Tibial artery (tissue), 4 donors: ENCODE results near the gene RAB6A.

ENCODE experiments used
- DNase-seq, 2 donors: peaks; one replicate each; pipeline ENCODE4 v3.0.0-alpha.2; 2019
- H3K27ac ChIP-seq, 2 donors: fragments of 200-600 bp; sonication (generic) in 1 of 2; 1 replicate in 1 of 2; 2 replicates in 1 of 2; pipeline ENCODE4 v1.5.1; 2018 to 2019; ENCODE audit warnings: mild to moderate bottlenecking in 1 of 2
- H3K27me3 ChIP-seq, 2 donors: fragments of 200-600 bp; sonication (generic) in 1 of 2; one replicate each; pipeline versions ENCODE4 v1.5.1 to v1.6.0; 2016 to 2019
- H3K36me3 ChIP-seq, 3 donors: fragments of 200-600 bp; sonication (generic) in 2 of 3; one replicate each; pipeline ENCODE4 v1.5.1; 2016 to 2019; ENCODE audit warnings: mild to moderate bottlenecking in 2 of 3
- H3K4me1 ChIP-seq, 4 donors: fragments of 200-600 bp; sonication (generic) in 2 of 4; 1 replicate in 3 of 4; 2 replicates in 1 of 4; pipeline ENCODE4 v1.5.1; 2016 to 2019
- H3K4me3 ChIP-seq, 2 donors: fragments of 200-600 bp; sonication (generic) in 1 of 2; 1 replicate in 1 of 2; 2 replicates in 1 of 2; pipeline ENCODE4 v1.5.1; 2018 to 2019; ENCODE audit warnings: mild to moderate bottlenecking in 2 of 2
- H3K9me3 ChIP-seq, 3 donors: fragments of 200-600 bp; sonication (generic) in 1 of 3; one replicate each; pipeline ENCODE4 v1.5.1; 2016 to 2019
- intact Hi-C: fragments of 100-400 bp; cut with DNase I; formaldehyde crosslinking; loops from one replicate; pipeline ENCODE4 v1.15.0; 2023; ENCODE audit warnings: low total_unique reads
- TF ChIP-seq, protein P1 (sequence below), 2 experiments: fragments of 200-600 bp in 1 of 2; fragments of 450-650 bp in 1 of 2; IDR thresholded peaks; one replicate each; pipeline ENCODE4 v1.5.1; 2017 to 2019; ENCODE audit warnings: antibody characterized with exemption in 2 of 2, mild to moderate bottlenecking in 1 of 2, moderate library complexity in 1 of 2

Gene RAB6A

GRCh38 chr11:73717136-73717535 is 43.7 kb downstream of the RAB6A start:
- H3K27me3 ChIP-seq, result no peaks in the 10 kb centered on the region
- no peaks in the 10 kb centered on the region for H3K9me3 ChIP-seq
- no peak overlapping the region for H3K4me3 ChIP-seq
- no peak overlapping the region for H3K27ac ChIP-seq
- no peaks in the 10 kb centered on the region for H3K4me1 ChIP-seq
- no peak for DNase-seq
- intact Hi-C loops, result no loop called here
- TF ChIP-seq, protein P1, sequence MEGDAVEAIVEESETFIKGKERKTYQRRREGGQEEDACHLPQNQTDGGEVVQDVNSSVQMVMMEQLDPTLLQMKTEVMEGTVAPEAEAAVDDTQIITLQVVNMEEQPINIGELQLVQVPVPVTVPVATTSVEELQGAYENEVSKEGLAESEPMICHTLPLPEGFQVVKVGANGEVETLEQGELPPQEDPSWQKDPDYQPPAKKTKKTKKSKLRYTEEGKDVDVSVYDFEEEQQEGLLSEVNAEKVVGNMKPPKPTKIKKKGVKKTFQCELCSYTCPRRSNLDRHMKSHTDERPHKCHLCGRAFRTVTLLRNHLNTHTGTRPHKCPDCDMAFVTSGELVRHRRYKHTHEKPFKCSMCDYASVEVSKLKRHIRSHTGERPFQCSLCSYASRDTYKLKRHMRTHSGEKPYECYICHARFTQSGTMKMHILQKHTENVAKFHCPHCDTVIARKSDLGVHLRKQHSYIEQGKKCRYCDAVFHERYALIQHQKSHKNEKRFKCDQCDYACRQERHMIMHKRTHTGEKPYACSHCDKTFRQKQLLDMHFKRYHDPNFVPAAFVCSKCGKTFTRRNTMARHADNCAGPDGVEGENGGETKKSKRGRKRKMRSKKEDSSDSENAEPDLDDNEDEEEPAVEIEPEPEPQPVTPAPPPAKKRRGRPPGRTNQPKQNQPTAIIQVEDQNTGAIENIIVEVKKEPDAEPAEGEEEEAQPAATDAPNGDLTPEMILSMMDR (IDR thresholded peaks at IDR 0.05), result no peak
- peaks cover 6 to 49% (median 17%) of the 10 kb centered on the region in 3 donors for H3K36me3 ChIP-seq

DNA sequence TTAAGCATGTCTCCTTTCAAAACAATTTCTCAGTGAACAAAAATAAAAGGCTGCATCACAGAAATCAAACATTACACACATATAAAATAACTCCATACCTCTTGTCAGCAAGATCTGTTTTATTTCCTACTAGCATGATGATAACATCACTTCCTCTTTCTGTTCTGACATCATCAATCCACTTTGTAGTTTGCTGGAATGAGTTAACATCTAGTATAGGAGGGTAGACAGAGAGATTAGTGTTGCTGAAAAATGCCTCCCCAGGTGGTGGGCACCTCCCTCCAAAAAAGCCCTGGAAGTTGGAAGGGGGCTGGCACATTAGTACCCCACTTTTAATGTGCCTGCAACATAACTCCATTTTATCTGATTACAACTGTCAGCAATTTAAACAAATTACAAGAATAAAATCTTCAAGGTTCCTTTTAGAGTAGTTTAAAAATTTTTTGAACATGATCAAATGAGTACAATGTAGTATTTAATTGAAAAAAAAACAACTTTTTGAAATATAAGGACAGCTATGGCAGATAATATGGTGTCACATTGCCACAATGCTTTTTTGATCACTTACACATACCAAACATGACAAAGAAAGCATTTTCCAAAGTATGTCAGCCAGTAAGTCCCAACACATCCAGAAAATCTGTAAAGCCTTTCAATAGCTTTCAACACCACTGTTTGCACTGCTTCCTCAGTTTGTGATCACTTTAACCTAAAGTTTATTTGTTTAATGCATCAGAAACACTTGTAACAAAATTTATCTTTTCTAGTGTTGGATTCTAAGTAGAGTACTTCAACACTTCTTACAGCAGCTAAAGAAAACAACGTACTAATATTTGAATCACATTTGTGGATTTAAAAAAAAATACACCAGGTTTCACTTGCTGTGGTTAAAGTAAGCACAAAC is 44.5 kb downstream of the RAB6A start:
- no peak overlapping the region for H3K4me3 ChIP-seq
- H3K27me3 ChIP-seq, result no peaks in the 10 kb centered on the region
- no peaks in the 10 kb centered on the region for H3K9me3 ChIP-seq
- TF ChIP-seq, protein P1 (IDR thresholded peaks at IDR 0.05), result no peak
- no peaks in the 10 kb centered on the region for H3K4me1 ChIP-seq
- intact Hi-C loops, result no loop called here
- no peak overlapping the region for H3K27ac ChIP-seq
- H3K36me3 ChIP-seq, result peaks cover 7 to 49% (median 17%) of the 10 kb centered on the region in 3 donors
- no peak for DNase-seq

DNA sequence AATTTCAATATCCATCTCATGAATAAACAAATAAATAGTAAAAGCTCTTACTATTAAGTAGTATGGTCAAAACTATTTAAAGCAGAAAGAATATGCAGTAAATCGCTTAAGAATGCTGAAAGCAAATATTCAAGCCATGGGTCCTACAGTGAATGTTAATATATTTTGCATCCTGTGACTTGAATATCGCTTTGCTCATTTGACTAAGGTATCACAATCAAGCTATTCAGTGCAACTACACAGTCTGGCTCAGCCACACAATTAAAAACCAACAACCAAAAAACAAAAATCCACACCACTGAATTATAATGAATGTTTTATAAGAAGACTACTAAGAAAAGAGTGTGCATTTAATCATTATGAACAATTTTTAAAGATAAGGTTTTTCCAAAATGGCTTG is 45.3 kb downstream of the RAB6A start:
- Histone ChIP-seq H3K4me1 (no peaks in the 10 kb centered on the region), H3K27ac (no peak overlapping the region), H3K9me3 (no peaks in the 10 kb centered on the region), H3K27me3 (no peaks in the 10 kb centered on the region), H3K4me3 (no peak overlapping the region), H3K36me3 (peaks cover 15 to 56% (median 26%) of the 10 kb centered on the region in 3 donors)
- TF ChIP-seq, protein P1 (IDR thresholded peaks at IDR 0.05), result no peak
- intact Hi-C loops, result no loop called here
- no peak for DNase-seq

DNA sequence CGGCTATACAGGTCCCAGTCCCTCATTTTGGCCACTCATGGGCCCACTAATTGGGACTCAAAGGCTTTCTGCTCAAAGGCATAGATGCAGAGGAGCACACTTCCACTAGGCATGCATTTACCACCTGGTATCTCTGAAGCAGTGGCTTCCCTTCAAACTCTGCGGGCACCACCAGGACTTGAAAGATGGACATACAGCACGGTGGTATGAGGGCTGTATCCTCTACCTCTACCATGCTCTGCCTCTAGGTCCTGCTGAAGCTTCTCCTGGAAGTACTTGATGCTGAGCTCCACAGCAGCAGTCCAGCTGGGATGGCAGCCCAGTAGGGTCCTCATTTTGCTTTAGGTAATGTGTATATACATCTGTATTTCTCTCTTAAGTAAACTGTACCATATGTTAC is 49.9 kb downstream of the RAB6A start:
- Histone ChIP-seq H3K4me1 (no peaks in the 10 kb centered on the region), H3K27ac (no peak overlapping the region), H3K36me3 (peaks cover 21 to 59% (median 25%) of the 10 kb centered on the region in 3 donors), H3K9me3 (no peaks in the 10 kb centered on the region), H3K27me3 (no peaks in the 10 kb centered on the region), H3K4me3 (no peak overlapping the region)
- intact Hi-C loops, result no loop called here
- DNase-seq, result no peak
- TF ChIP-seq, protein P1 (IDR thresholded peaks at IDR 0.05), result no peak

- Histone ChIP-seq H3K36me3 (peaks cover 49 to 70% (median 57%) of the 10 kb centered on the region in 3 donors), H3K27ac (no peak overlapping the region), H3K4me1 (no peaks in the 10 kb centered on the region), H3K9me3 (no peaks in the 10 kb centered on the region), H3K27me3 (no peaks in the 10 kb centered on the region), H3K4me3 (no peak overlapping the region)
- TF ChIP-seq, protein P1 (IDR thresholded peaks at IDR 0.05), result no peak
- DNase-seq, result no peak
- intact Hi-C loops, result no loop called here
Observed at GRCh38 chr11:73705053-73705452, 55.8 kb downstream of the RAB6A start.
